ENCODE results near the gene NAA60. TPM values are rescaled to one million over a fixed set of nuclear protein-coding genes. Genes with fewer than 3 reads are reported as not detected.
"Not testable (repeated sequence)": the region's sequence is repeated elsewhere in the genome, so short reads cannot be mapped to it uniquely, and the experiment has no call there.

NAA60 gene
- total RNA-seq, 1 donor from 2014 or later = 56.3 TPM

DNA sequence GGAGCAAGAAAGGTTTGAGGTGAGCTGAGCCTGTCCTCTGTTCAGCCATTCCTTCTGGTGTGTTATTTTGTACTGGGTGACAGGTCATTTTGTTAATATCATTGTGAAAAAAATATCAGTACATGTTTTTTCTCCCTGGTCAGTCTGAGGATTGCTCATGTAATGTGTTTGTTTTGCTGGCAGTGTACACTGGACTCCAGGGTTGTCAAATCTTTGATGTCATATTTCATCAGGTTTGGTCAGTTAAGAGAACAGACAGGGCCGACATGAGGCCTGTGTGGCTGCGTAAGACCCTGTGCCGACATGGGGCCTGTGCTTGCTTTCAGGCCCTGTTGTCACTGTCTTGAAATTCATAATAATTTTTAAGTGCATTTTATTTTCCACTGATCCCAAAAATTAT, 79.8 kb downstream of the NAA60 start:
- Histone ChIP-seq H3K27me3 (ENCODE audit: low read depth) (no peaks in the 10 kb centered on the region), H3K27ac (no peak overlapping the region), H3K36me3 (peaks cover 76% of the 10 kb centered on the region), H3K4me3 (no peak overlapping the region), H3K9me3 (no peaks in the 10 kb centered on the region), H3K4me1 (no peaks in the 10 kb centered on the region)
- TF ChIP-seq, protein P1, sequence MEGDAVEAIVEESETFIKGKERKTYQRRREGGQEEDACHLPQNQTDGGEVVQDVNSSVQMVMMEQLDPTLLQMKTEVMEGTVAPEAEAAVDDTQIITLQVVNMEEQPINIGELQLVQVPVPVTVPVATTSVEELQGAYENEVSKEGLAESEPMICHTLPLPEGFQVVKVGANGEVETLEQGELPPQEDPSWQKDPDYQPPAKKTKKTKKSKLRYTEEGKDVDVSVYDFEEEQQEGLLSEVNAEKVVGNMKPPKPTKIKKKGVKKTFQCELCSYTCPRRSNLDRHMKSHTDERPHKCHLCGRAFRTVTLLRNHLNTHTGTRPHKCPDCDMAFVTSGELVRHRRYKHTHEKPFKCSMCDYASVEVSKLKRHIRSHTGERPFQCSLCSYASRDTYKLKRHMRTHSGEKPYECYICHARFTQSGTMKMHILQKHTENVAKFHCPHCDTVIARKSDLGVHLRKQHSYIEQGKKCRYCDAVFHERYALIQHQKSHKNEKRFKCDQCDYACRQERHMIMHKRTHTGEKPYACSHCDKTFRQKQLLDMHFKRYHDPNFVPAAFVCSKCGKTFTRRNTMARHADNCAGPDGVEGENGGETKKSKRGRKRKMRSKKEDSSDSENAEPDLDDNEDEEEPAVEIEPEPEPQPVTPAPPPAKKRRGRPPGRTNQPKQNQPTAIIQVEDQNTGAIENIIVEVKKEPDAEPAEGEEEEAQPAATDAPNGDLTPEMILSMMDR (IDR thresholded peaks at IDR 0.05) = no peak
- intact Hi-C loops (cut with DNase I) = no loop called here
- ATAC-seq (no peak), DNase-seq (no peak)

DNA sequence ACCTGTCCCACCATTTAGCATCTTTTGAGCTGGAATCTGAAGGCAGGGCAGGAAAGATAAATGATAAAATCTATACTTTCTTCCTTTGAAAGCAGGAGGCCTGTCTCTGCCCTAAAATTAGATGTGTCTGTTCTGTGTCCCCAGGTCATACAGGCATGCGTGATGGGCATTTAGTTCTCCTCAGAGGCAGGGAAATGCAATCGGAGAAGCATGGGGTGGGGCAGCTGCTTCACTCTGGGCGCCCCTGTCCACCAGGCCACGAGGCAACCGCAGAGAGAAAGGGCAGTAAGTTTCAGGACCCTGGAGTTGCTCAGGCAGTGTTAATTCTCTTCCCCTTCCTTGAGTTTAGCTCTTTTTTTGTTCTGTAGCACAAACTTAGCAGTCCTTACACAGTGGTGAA, 82.5 kb downstream of the NAA60 start:
- Histone ChIP-seq H3K4me3 (no peak overlapping the region), H3K4me1 (no peaks in the 10 kb centered on the region), H3K27me3 (ENCODE audit: low read depth) (no peaks in the 10 kb centered on the region), H3K36me3 (peaks cover 66% of the 10 kb centered on the region), H3K9me3 (no peaks in the 10 kb centered on the region), H3K27ac (no peak overlapping the region)
- DNase-seq = no peak
- ATAC-seq = no peak
- intact Hi-C loops (cut with DNase I) = no loop called here
- TF ChIP-seq, protein P1 (IDR thresholded peaks at IDR 0.05) = no peak

DNA sequence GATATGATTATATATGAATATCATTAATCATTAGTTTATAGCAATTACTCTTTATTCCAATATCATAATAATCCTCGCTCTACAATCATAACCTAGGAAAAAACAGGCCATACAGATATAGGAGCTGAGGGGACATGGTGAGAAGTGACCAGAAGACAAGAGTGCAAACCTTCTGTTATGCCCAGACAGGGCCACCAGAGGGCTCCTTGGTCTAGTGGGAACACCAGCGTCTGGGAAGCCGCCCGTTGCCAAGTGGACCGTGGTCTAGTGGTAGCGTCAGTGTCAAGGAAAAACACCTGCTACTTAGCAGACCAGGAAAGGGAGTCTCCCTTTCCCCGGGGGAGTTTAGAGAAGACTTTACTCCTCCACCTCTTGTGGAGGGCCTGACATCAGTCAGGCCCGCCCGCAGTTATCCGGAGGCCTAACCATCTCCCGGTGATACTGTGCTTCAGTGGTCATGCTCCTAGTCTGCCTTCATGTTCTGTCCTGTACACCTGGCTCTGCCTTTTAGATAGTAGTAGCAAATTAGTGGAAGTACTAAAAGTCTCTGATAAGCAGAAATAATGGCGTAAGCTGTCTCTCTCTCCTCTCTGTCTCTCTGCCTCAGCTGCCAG, 83.8 kb downstream of the NAA60 start:
- H3K27ac ChIP-seq; H3K4me1 ChIP-seq; ATAC-seq; H3K4me3 ChIP-seq; intact Hi-C loops (cut with DNase I); H3K9me3 ChIP-seq; H3K27me3 ChIP-seq (ENCODE audit: low read depth): not testable (repeated sequence)
- peaks cover 68% of the 10 kb centered on the region for H3K36me3 ChIP-seq
- DNase-seq = peak; percentile 85
- TF ChIP-seq, protein P1 (IDR thresholded peaks at IDR 0.05) = peak; percentile 63

GRCh38 chr16:3528406-3528805, 84.9 kb downstream of the NAA60 start:
- no peaks in the 10 kb centered on the region for H3K4me1 ChIP-seq
- TF ChIP-seq, protein P1 (IDR thresholded peaks at IDR 0.05) = no peak
- no peaks in the 10 kb centered on the region for H3K9me3 ChIP-seq
- H3K27ac ChIP-seq = no peak overlapping the region
- ATAC-seq (no peak), DNase-seq (no peak)
- H3K4me3 ChIP-seq = no peak overlapping the region
- intact Hi-C loops (cut with DNase I) = no loop called here
- H3K27me3 ChIP-seq (ENCODE audit: low read depth) = no peaks in the 10 kb centered on the region
- peaks cover 68% of the 10 kb centered on the region for H3K36me3 ChIP-seq

GRCh38 chr16:3529175-3529574, 85.7 kb downstream of the NAA60 start:
- Histone ChIP-seq H3K27ac (no peak overlapping the region), H3K4me3 (no peak overlapping the region), H3K9me3 (no peaks in the 10 kb centered on the region), H3K4me1 (no peaks in the 10 kb centered on the region), H3K36me3 (peaks cover 68% of the 10 kb centered on the region), H3K27me3 (ENCODE audit: low read depth) (no peaks in the 10 kb centered on the region)
- DNase-seq (no peak), ATAC-seq (no peak)
- intact Hi-C loops (cut with DNase I) = no loop called here
- TF ChIP-seq, protein P1 (IDR thresholded peaks at IDR 0.05) = no peak
